IMR-90 (cell line): Measurements from ENCODE around the gene TAF1B. TPM values are rescaled to one million over a fixed set of nuclear protein-coding genes. Genes with fewer than 3 reads are reported as not detected.
"Not testable (repeated sequence)": the region's sequence is repeated elsewhere in the genome, so short reads cannot be mapped to it uniquely, and the experiment has no call there.

Experiments
- ATAC-seq: fragments of 200-7000 bp; cut with Tn5 transposase; 2 replicates; pipeline ENCODE4 v1.9.1; 2020; ENCODE audit warnings: low read depth, mild to moderate bottlenecking, moderate library complexity
- BruUV-seq: library from RNA; stranded (reverse); fragments of 400-500 nt; replicated peaks from 2 replicates; lab custom pipeline; 2021; lab: Mats Ljungman, UMichigan
- CTCF ChIA-PET: fragments of 300-600 bp; formaldehyde crosslinking; extraction: SDS; loops from one replicate; lab custom pipeline; 2021; ENCODE audit warnings: antibody characterized with exemption; lab: Yijun Ruan, JAX
- POLR2A ChIA-PET: fragments of 300-600 bp; sonication (Branson Sonifier 250); formaldehyde crosslinking; loops from one replicate; lab custom pipeline; 2022; ENCODE audit warnings: antibody characterized with exemption; ENCODE audit not compliant: unreplicated experiment; lab: Charles Lee
- DNase-seq: peaks from one replicate; pipeline ENCODE4 v3.0.0; 2013
- H2AFZ ChIP-seq: replicated peaks from 2 replicates; pipeline ENCODE3; 2013; ENCODE audit warnings: low read length, mild to moderate bottlenecking; ENCODE audit not compliant: poor library complexity
- H2AK5ac ChIP-seq: 2 replicates; pipeline ENCODE4 v1.6.1; 2013; ENCODE audit warnings: low read depth, low read length, inconsistent platforms
- H2AK9ac ChIP-seq: replicated peaks from 2 replicates; pipeline ENCODE3; 2013; ENCODE audit warnings: mild to moderate bottlenecking, low read depth, low read length, moderate library complexity; ENCODE audit not compliant: poor library complexity
- H2BK120ac ChIP-seq: 2 replicates; pipeline ENCODE4 v1.6.1; 2013; ENCODE audit warnings: low read depth, low read length, inconsistent platforms
- H2BK15ac ChIP-seq: 3 replicates; pipeline ENCODE4 v1.6.1; 2013; ENCODE audit warnings: low read depth, low read length, inconsistent platforms
- H2BK20ac ChIP-seq: 2 replicates; pipeline ENCODE4 v1.6.1; 2013; ENCODE audit warnings: low read depth, mild to moderate bottlenecking, inconsistent platforms, low read length, moderate library complexity
- H2BK5ac ChIP-seq: 2 replicates; pipeline ENCODE4 v1.6.1; 2013; ENCODE audit warnings: mild to moderate bottlenecking, low read depth, low read length, inconsistent platforms; ENCODE audit not compliant: poor library complexity, severe bottlenecking
- H3K14ac ChIP-seq: replicated peaks from 2 replicates; pipeline ENCODE4 v1.6.1; 2013; ENCODE audit warnings: low read depth, low read length, inconsistent platforms
- H3K18ac ChIP-seq: 2 replicates; pipeline ENCODE4 v1.6.1; 2013; ENCODE audit warnings: low read depth, low read length, control low read depth
- H3K23ac ChIP-seq: 2 replicates; pipeline ENCODE4 v1.6.1; 2013; ENCODE audit warnings: low read depth, low read length, inconsistent platforms
- H3K27ac ChIP-seq: 2 replicates; pipeline ENCODE4 v1.5.1; 2013; ENCODE audit warnings: mild to moderate bottlenecking, control low read depth, low read length; ENCODE audit not compliant: insufficient read depth
- H3K27me3 ChIP-seq: 2 replicates; pipeline ENCODE4 v1.6.1; 2013; ENCODE audit warnings: low read length; ENCODE audit not compliant: control insufficient read depth, insufficient read depth
- H3K36me3 ChIP-seq: 2 replicates; pipeline ENCODE4 v1.6.1; 2013; ENCODE audit warnings: low read length, mixed read lengths; ENCODE audit not compliant: control insufficient read depth, insufficient read depth
- H3K4ac ChIP-seq: 2 replicates; pipeline ENCODE4 v1.6.1; 2013; ENCODE audit warnings: low read depth, low read length, inconsistent platforms
- H3K4me1 ChIP-seq: 2 replicates; pipeline ENCODE4 v1.6.1; 2013; ENCODE audit warnings: low read length, mixed read lengths; ENCODE audit not compliant: control insufficient read depth, insufficient read depth
- H3K4me2 ChIP-seq: 2 replicates; pipeline ENCODE4 v1.6.1; 2013; ENCODE audit warnings: low read depth, mild to moderate bottlenecking, control low read depth, low read length, moderate library complexity
- H3K4me3 ChIP-seq: 2 replicates; pipeline ENCODE4 v1.5.1; 2013; ENCODE audit warnings: low read depth, mild to moderate bottlenecking, control low read depth, low read length, moderate library complexity; ENCODE audit not compliant: insufficient read depth
- H3K56ac ChIP-seq: 2 replicates; pipeline ENCODE4 v1.6.1; 2013; ENCODE audit warnings: low read length, inconsistent platforms; ENCODE audit not compliant: insufficient read depth; ENCODE audit errors: extremely low read depth
- H3K79me1 ChIP-seq, 2 experiments: 2 replicates each; pipeline ENCODE4 v1.6.1; 2013; ENCODE audit warnings: low read length in 2 of 2, inconsistent platforms in 1 of 2, low read depth in 1 of 2
- H3K9ac ChIP-seq: 2 replicates; pipeline ENCODE4 v1.6.1; 2013; ENCODE audit warnings: low read depth, low read length, control low read depth
- H3K9me1 ChIP-seq: 2 replicates; pipeline ENCODE4 v1.6.1; 2013; ENCODE audit warnings: low read length, inconsistent platforms; ENCODE audit not compliant: insufficient read depth
- H3K9me3 ChIP-seq: 2 replicates; pipeline ENCODE4 v1.6.1; 2013; ENCODE audit warnings: low read length; ENCODE audit not compliant: control insufficient read depth, insufficient read depth
- H4K20me1 ChIP-seq: 2 replicates; pipeline ENCODE4 v1.6.1; 2013; ENCODE audit warnings: low read length, inconsistent platforms; ENCODE audit not compliant: insufficient read depth
- H4K5ac ChIP-seq: 2 replicates; pipeline ENCODE4 v1.6.1; 2013; ENCODE audit warnings: mild to moderate bottlenecking, low read depth, low read length, control low read depth
- H4K8ac ChIP-seq, 2 experiments: 2 replicates each; pipeline ENCODE4 v1.6.1; 2013; ENCODE audit warnings: low read depth in 2 of 2, low read length in 2 of 2, control low read depth in 1 of 2, inconsistent platforms in 1 of 2
- H4K91ac ChIP-seq: 2 replicates; pipeline ENCODE4 v1.6.1; 2013; ENCODE audit warnings: low read depth, low read length, inconsistent platforms; ENCODE audit not compliant: insufficient read depth
- NFE2L2 ChIP-seq: fragments of 150-350 bp; IDR thresholded peaks from 2 replicates; pipeline ENCODE4 v1.6.1; 2016; ENCODE audit warnings: low read depth, mild to moderate bottlenecking, low read length
- WGBS, 2 experiments: methylation state at CpG; one replicate each; pipeline versions ENCODE4 v1.1.5 to v1.1.7; 2013; ENCODE audit warnings: missing lambda C conversion rate in 2 of 2; ENCODE audit not compliant: insufficient read length in 1 of 2; ENCODE audit errors: extremely low coverage in 2 of 2; 5-methylcytosine and 5-hydroxymethylcytosine counted together
- dilution Hi-C: fragments of 300-500 bp; cut with HindIII; formaldehyde crosslinking; loops from one replicate; pipeline ENCODE4 v1.14.3; 2018; ENCODE audit warnings: low sequenced_read_pairs; ENCODE audit not compliant: unreplicated experiment
- in situ Hi-C: fragments of 300-500 bp; cut with MboI; formaldehyde crosslinking; loops from 3 replicates; pipeline ENCODE4 v1.14.3; 2019; ENCODE audit warnings: low sequenced_read_pairs, inconsistent platforms, mixed read lengths
- intact Hi-C: fragments of 100-400 bp; cut with micrococcal nuclease; formaldehyde crosslinking; loops from 2 replicates; pipeline ENCODE4 v1.10.0; 2022
- polyA plus RNA-seq, 3 experiments: library from polyadenylated mRNA; depleted of rRNA; stranded (reverse); fragments of >200 nt; gene quantifications; 2 replicates each; pipeline ENCODE4 v1.2.3, GENCODE V29; 2012; ENCODE audit warnings: low replicate concordance in 1 of 3
- total RNA-seq: library from RNA; depleted of rRNA; stranded (reverse); fragments of >200 nt; gene quantifications from 2 replicates; pipeline ENCODE4 v1.2.3, GENCODE V29; 2012

TAF1B gene
- total and polyA plus RNA-seq, 2 of the 4 experiments (the other 2 are of a cell fraction) = 8.4 to 19.9 TPM

- H3K79me1 ChIP-seq = no peaks in the 10 kb centered on the region
- no peak for DNase-seq
- no peak overlapping the region for H3K18ac ChIP-seq
- ChIA-PET CTCF (no interaction called here), POLR2A (no interaction called here)
- H3K36me3 ChIP-seq = peaks cover 5% of the 10 kb centered on the region; the same call in 1 of the 2 replicates
- no peaks in the 10 kb centered on the region for H3K9me3 ChIP-seq
- H3K4me3 ChIP-seq = no peak overlapping the region
- no peak overlapping the region for H3K4ac ChIP-seq
- no peak overlapping the region for H2BK120ac ChIP-seq
- intact Hi-C loops = no loop called here
- no peak overlapping the region for H4K8ac ChIP-seq
- H3K23ac ChIP-seq = no peak overlapping the region
- in situ Hi-C loops = no loop called here
- no peaks in the 10 kb centered on the region for H4K20me1 ChIP-seq
- no CpG with 5 or more reads among the region's 3 CpGs for WGBS, 2 experiments
- H3K4me2 ChIP-seq = no peak overlapping the region
- H3K27ac ChIP-seq = no peak overlapping the region
- H2AK9ac ChIP-seq = no peak overlapping the region
- H2AK5ac ChIP-seq = no peak overlapping the region
- no TSS peak for BruUV-seq
- dilution Hi-C loops = no loop called here
- H3K27me3 ChIP-seq = no peaks in the 10 kb centered on the region
- no peak overlapping the region for H4K91ac ChIP-seq
- ATAC-seq = no peak
- TF ChIP-seq NFE2L2 = no peak
- H3K56ac ChIP-seq = no peak overlapping the region
- H2AFZ ChIP-seq = no peak overlapping the region
- H3K9ac ChIP-seq = no peak overlapping the region
- H3K9me1 ChIP-seq = 0 out of 2 replicates have a peak, but pooled peaks cover 2% of the 10 kb centered on the region
- peaks cover under 1% of the 10 kb centered on the region; the same call in 1 of the 2 replicates for H3K4me1 ChIP-seq
- no peak overlapping the region for H2BK5ac ChIP-seq
- no peak overlapping the region for H3K14ac ChIP-seq
- H2BK20ac ChIP-seq = no peak overlapping the region
- no peak overlapping the region for H2BK15ac ChIP-seq
- H4K5ac ChIP-seq = no peak overlapping the region
Observed at GRCh38 chr2:9919512-9919911, 76.2 kb downstream of the TAF1B start.

- H4K8ac ChIP-seq, H4K20me1 ChIP-seq, in situ Hi-C loops, H3K9ac ChIP-seq, H3K27ac ChIP-seq, H3K23ac ChIP-seq, H3K4me3 ChIP-seq, BruUV-seq, H3K4ac ChIP-seq, dilution Hi-C loops, H2AFZ ChIP-seq, H2AK5ac ChIP-seq, H2BK120ac ChIP-seq, H3K79me1 ChIP-seq, CTCF ChIA-PET, H3K36me3 ChIP-seq, H2BK5ac ChIP-seq, H2BK15ac ChIP-seq, H4K5ac ChIP-seq, H3K4me1 ChIP-seq, H2AK9ac ChIP-seq, DNase-seq, H3K9me3 ChIP-seq, H4K91ac ChIP-seq, H3K27me3 ChIP-seq, H3K4me2 ChIP-seq, intact Hi-C loops, H3K14ac ChIP-seq, H3K56ac ChIP-seq, H3K18ac ChIP-seq, H2BK20ac ChIP-seq, POLR2A ChIA-PET, H3K9me1 ChIP-seq, ATAC-seq: not testable (repeated sequence)
- no CpG with 5 or more reads among the region's 2 CpGs for WGBS, 2 experiments
Observed at GRCh38 chr2:9927020-9927419, 83.7 kb downstream of the TAF1B start.
